ENCODE results near the gene ZBTB16. TPM values are rescaled to one million over a fixed set of nuclear protein-coding genes. Genes with fewer than 3 reads are reported as not detected.

Gene ZBTB16
- total RNA-seq, 1 donor = under 0.01 TPM

- Histone ChIP-seq H3K79me2 (ENCODE audit: insufficient read depth, low read length) (no peaks in the 10 kb centered on the region), H3K9me3 (ENCODE audit: low read depth, low read length) (no peaks in the 10 kb centered on the region), H3K4me2 (ENCODE audit: insufficient read depth, low read length) (peak overlapping the region; percentile 37), H3K4me3 (ENCODE audit: insufficient read depth, low read length) (no peak overlapping the region), H3K27ac (ENCODE audit: low read depth, low read length) (no peak overlapping the region), H2AFZ (ENCODE audit: low read length) (no peak overlapping the region), H4K20me1 (ENCODE audit: insufficient read depth, low read length) (peaks cover 4% of the 10 kb centered on the region), H3K4me1 (ENCODE audit: insufficient read depth, low read length) (peaks cover 38% of the 10 kb centered on the region), H3K27me3 (ENCODE audit: insufficient read depth, low read length) (peaks cover 68% of the 10 kb centered on the region), H3K36me3 (ENCODE audit: insufficient read depth, low read length) (no peaks in the 10 kb centered on the region)
- DNase-seq (ENCODE audit: insufficient read length, low spot score, missing footprints) = no peak
- TF ChIP-seq CTCF (IDR thresholded peaks at IDR 0.05; ENCODE audit: extremely low read depth, low read depth, low read length) = no peak
Measured at GRCh38 chr11:114163830-114164401, 104.4 kb downstream of the ZBTB16 start.

GRCh38 chr11:114164546-114164945 lies 105.0 kb downstream of the ZBTB16 start:
- Histone ChIP-seq H3K4me2 (ENCODE audit: insufficient read depth, low read length) (no peak overlapping the region), H3K9me3 (ENCODE audit: low read depth, low read length) (no peaks in the 10 kb centered on the region), H3K4me1 (ENCODE audit: insufficient read depth, low read length) (peaks cover 40% of the 10 kb centered on the region), H3K4me3 (ENCODE audit: insufficient read depth, low read length) (no peak overlapping the region), H2AFZ (ENCODE audit: low read length) (no peak overlapping the region), H3K27me3 (ENCODE audit: insufficient read depth, low read length) (peaks cover 71% of the 10 kb centered on the region), H4K20me1 (ENCODE audit: insufficient read depth, low read length) (peaks cover 5% of the 10 kb centered on the region), H3K27ac (ENCODE audit: low read depth, low read length) (no peak overlapping the region), H3K79me2 (ENCODE audit: insufficient read depth, low read length) (no peaks in the 10 kb centered on the region), H3K36me3 (ENCODE audit: insufficient read depth, low read length) (no peaks in the 10 kb centered on the region)
- DNase-seq (ENCODE audit: insufficient read length, low spot score, missing footprints) = no peak
- TF ChIP-seq CTCF (IDR thresholded peaks at IDR 0.05; ENCODE audit: extremely low read depth, low read depth, low read length) = no peak

- TF ChIP-seq CTCF (IDR thresholded peaks at IDR 0.05; ENCODE audit: extremely low read depth, low read depth, low read length) = no peak
- Histone ChIP-seq H3K4me1 (ENCODE audit: insufficient read depth, low read length) (peaks cover 31% of the 10 kb centered on the region), H3K27me3 (ENCODE audit: insufficient read depth, low read length) (peaks cover 80% of the 10 kb centered on the region), H3K36me3 (ENCODE audit: insufficient read depth, low read length) (no peaks in the 10 kb centered on the region), H3K79me2 (ENCODE audit: insufficient read depth, low read length) (no peaks in the 10 kb centered on the region), H3K9me3 (ENCODE audit: low read depth, low read length) (no peaks in the 10 kb centered on the region), H3K4me2 (ENCODE audit: insufficient read depth, low read length) (no peak overlapping the region), H3K27ac (ENCODE audit: low read depth, low read length) (no peak overlapping the region), H3K4me3 (ENCODE audit: insufficient read depth, low read length) (no peak overlapping the region), H2AFZ (ENCODE audit: low read length) (no peak overlapping the region), H4K20me1 (ENCODE audit: insufficient read depth, low read length) (peaks cover 5% of the 10 kb centered on the region)
- DNase-seq (ENCODE audit: insufficient read length, low spot score, missing footprints) = peak; percentile 62
Measured at GRCh38 chr11:114165326-114166230, 106.1 kb downstream of the ZBTB16 start.

- Histone ChIP-seq H3K27ac (ENCODE audit: low read depth, low read length) (no peak overlapping the region), H3K36me3 (ENCODE audit: insufficient read depth, low read length) (no peaks in the 10 kb centered on the region), H2AFZ (ENCODE audit: low read length) (no peak overlapping the region), H4K20me1 (ENCODE audit: insufficient read depth, low read length) (peaks cover 5% of the 10 kb centered on the region), H3K4me1 (ENCODE audit: insufficient read depth, low read length) (peaks cover 31% of the 10 kb centered on the region), H3K79me2 (ENCODE audit: insufficient read depth, low read length) (no peaks in the 10 kb centered on the region), H3K9me3 (ENCODE audit: low read depth, low read length) (no peaks in the 10 kb centered on the region), H3K4me3 (ENCODE audit: insufficient read depth, low read length) (no peak overlapping the region), H3K4me2 (ENCODE audit: insufficient read depth, low read length) (peak overlapping the region; percentile 52), H3K27me3 (ENCODE audit: insufficient read depth, low read length) (peaks cover 81% of the 10 kb centered on the region)
- no peak for DNase-seq (ENCODE audit: insufficient read length, low spot score, missing footprints)
- TF ChIP-seq CTCF (IDR thresholded peaks at IDR 0.05; ENCODE audit: extremely low read depth, low read depth, low read length) = no peak
Measured at GRCh38 chr11:114166362-114166761, 106.9 kb downstream of the ZBTB16 start.
